Right lobe of liver (tissue), 4 donors: ENCODE results near the gene MYH10.
A peak's percentile ranks its signal among the peaks of the same experiment; 100 is the strongest.

Experiments
- POLR2A ChIP-seq: fragments of 450-650 bp; IDR thresholded peaks from one replicate; pipeline ENCODE4 v1.6.1; 2017; ENCODE audit warnings: antibody characterized with exemption, mild to moderate bottlenecking
- TF ChIP-seq, protein P1 (sequence below), 4 donors: fragments of 200-600 bp in 3 of 4; fragments of 450-650 bp in 1 of 4; IDR thresholded peaks; one replicate each; pipeline versions ENCODE4 v1.5.1 to v1.8.0; 2016 to 2022; ENCODE audit warnings: antibody characterized with exemption in 4 of 4, mild to moderate bottlenecking in 2 of 4
- donor health status: DM: no; HTN: no; CAD: no.
- donor health status: DM: no; HTN: no; CAD: no.
- donor health status: DM: no; HTN: yes; CAD: no.

DNA sequence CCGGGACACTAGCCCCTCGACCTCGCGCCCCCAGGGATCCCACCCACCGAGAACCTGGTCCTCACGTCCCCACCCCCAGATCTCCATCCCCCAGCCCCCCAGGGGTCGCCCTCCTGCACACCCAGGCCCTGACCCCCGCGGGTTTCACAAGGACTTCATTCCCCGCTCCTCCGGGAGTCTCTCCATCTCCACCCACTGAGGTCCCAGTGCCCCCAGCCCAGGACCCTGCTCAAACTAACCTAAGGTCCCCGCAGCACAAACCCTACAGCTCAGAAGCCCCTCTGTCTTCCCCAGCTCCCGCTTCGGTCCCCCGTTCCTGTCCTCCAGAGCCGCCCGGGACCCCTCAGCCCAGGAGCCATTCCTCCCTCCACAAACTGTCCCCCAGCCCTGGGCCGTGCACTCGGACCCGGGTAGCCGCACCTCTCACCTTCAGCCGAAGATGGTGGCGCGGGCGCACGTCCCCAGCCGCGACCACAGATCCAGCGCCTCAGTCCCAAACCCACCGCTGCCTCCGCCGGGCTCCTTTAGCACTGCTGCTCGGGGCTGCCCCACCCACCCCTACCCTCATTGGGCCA is at the start of gene MYH10:
- TF ChIP-seq, protein P1, sequence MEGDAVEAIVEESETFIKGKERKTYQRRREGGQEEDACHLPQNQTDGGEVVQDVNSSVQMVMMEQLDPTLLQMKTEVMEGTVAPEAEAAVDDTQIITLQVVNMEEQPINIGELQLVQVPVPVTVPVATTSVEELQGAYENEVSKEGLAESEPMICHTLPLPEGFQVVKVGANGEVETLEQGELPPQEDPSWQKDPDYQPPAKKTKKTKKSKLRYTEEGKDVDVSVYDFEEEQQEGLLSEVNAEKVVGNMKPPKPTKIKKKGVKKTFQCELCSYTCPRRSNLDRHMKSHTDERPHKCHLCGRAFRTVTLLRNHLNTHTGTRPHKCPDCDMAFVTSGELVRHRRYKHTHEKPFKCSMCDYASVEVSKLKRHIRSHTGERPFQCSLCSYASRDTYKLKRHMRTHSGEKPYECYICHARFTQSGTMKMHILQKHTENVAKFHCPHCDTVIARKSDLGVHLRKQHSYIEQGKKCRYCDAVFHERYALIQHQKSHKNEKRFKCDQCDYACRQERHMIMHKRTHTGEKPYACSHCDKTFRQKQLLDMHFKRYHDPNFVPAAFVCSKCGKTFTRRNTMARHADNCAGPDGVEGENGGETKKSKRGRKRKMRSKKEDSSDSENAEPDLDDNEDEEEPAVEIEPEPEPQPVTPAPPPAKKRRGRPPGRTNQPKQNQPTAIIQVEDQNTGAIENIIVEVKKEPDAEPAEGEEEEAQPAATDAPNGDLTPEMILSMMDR (IDR thresholded peaks at IDR 0.05) = no peak
- peak; percentile 36 for TF ChIP-seq POLR2A
